GM12878 (cell line): ENCODE results near the gene RPS6KL1.

ENCODE experiments used
- FOXM1 ChIP-seq: IDR thresholded peaks from 2 replicates; pipeline ENCODE4 v1.6.1; 2012; ENCODE audit warnings: low read depth, mild to moderate bottlenecking, inconsistent platforms, low read length, moderate library complexity
- NFIC ChIP-seq: IDR thresholded peaks from 2 replicates; pipeline ENCODE4 v1.6.1; 2012; ENCODE audit warnings: low read depth, mild to moderate bottlenecking, inconsistent platforms, low read length, moderate library complexity
- POLR2A ChIP-seq: IDR thresholded peaks from 2 replicates; pipeline ENCODE4 v1.6.1; 2011; ENCODE audit warnings: low read depth, mild to moderate bottlenecking, low read length
- POU2F2 ChIP-seq: IDR thresholded peaks from 3 replicates; pipeline ENCODE4 v1.6.1; 2011; ENCODE audit warnings: low read depth, mild to moderate bottlenecking, low read length, borderline replicate concordance
- ZNF384 ChIP-seq: IDR thresholded peaks from 2 replicates; pipeline ENCODE4 v1.6.1; 2012; ENCODE audit warnings: low read depth, mild to moderate bottlenecking, low read length, improper control_type of control experiment, borderline replicate concordance
- ZZZ3 ChIP-seq: IDR thresholded peaks from 2 replicates; pipeline ENCODE4 v1.6.1; 2011; ENCODE audit warnings: low read depth; ENCODE audit not compliant: control insufficient read depth, insufficient read length
- TF ChIP-seq, protein P1 (sequence below), 3 experiments: IDR thresholded peaks in 2 of 3; conservative IDR thresholded peaks in 1 of 3; 2 replicates each; pipeline ENCODE4 v1.5.1; 2011; ENCODE audit warnings: low read depth in 3 of 3, low read length in 3 of 3, mild to moderate bottlenecking in 3 of 3, control low read depth in 2 of 3, moderate library complexity in 2 of 3, inconsistent platforms in 1 of 3, mixed read lengths in 1 of 3; ENCODE audit not compliant: control insufficient read depth in 2 of 3, insufficient read depth in 1 of 3; ENCODE audit errors: extremely low read depth in 1 of 3
- TF ChIP-seq, protein P2 (sequence below): IDR thresholded peaks from 2 replicates; pipeline ENCODE4 v1.6.1; 2011; ENCODE audit warnings: borderline replicate concordance, low read depth, mild to moderate bottlenecking, moderate library complexity, mixed read lengths, low read length; ENCODE audit not compliant: insufficient read depth; ENCODE audit errors: extremely low read length

DNA sequence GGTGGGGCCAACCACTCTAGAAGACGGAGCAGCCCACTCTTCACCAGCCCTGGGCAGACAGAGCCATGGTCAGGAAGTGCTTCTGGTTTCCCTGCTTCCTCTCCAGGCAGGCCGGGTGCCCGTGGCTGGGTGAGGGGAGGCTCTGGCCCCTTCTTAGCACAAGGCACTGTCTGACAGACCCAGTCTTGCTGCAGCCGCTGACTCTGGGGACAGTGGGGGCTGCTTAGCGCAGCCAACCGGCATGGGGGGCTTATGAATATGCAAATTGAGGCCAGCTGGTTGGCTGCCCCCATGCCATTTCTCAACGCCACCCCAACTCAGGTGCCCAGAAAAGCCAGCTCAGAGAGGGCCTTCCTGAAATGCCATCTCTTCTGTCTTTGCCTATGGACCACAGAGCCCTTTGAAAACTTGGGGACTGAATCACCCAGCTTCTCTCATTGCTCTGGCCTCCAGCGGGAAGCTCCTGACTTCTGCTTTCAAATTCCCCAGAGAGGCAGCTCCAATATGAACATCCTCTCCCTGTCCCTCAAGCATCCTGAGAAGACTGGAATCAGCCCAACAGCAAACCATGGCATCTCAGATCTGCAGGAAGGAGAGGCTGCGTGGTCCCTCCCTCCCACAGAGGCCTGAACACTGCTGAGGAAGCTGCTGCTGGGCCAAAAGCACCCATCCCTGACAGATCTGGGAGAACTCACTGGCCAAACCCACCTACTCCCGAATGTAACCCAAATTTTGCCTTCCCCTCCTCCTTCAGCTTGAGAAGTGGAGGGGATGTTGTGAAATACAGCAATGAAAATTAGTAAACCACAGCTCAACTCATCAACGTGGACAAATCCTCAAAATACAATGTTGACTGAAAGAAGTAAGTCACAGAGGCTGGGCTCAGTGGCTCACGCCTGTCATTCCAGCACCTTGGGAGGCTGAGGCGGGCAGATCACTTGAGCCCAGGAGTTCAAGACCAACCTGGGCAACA is 46.8 kb downstream of the RPS6KL1 start, which contains the start of gene PROX2:
- no peak for TF ChIP-seq NFIC
- TF ChIP-seq, protein P1, sequence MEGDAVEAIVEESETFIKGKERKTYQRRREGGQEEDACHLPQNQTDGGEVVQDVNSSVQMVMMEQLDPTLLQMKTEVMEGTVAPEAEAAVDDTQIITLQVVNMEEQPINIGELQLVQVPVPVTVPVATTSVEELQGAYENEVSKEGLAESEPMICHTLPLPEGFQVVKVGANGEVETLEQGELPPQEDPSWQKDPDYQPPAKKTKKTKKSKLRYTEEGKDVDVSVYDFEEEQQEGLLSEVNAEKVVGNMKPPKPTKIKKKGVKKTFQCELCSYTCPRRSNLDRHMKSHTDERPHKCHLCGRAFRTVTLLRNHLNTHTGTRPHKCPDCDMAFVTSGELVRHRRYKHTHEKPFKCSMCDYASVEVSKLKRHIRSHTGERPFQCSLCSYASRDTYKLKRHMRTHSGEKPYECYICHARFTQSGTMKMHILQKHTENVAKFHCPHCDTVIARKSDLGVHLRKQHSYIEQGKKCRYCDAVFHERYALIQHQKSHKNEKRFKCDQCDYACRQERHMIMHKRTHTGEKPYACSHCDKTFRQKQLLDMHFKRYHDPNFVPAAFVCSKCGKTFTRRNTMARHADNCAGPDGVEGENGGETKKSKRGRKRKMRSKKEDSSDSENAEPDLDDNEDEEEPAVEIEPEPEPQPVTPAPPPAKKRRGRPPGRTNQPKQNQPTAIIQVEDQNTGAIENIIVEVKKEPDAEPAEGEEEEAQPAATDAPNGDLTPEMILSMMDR (IDR thresholded peaks at IDR 0.05 in 2 of 3, conservative IDR thresholded peaks at IDR 0.05 in 1 of 3; ENCODE audit: control insufficient read depth in 2 of 3, extremely low read depth in 1 of 3, insufficient read depth in 1 of 3, low read depth in 3 of 3, low read length in 3 of 3), result no peak
- TF ChIP-seq POLR2A, result no peak
- TF ChIP-seq, protein P2, sequence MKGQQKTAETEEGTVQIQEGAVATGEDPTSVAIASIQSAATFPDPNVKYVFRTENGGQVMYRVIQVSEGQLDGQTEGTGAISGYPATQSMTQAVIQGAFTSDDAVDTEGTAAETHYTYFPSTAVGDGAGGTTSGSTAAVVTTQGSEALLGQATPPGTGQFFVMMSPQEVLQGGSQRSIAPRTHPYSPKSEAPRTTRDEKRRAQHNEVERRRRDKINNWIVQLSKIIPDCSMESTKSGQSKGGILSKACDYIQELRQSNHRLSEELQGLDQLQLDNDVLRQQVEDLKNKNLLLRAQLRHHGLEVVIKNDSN, result no peak
- no peak for TF ChIP-seq ZZZ3
- no peak for TF ChIP-seq POU2F2
- no peak for TF ChIP-seq ZNF384
- TF ChIP-seq FOXM1, result no peak
